HG03064 (cell line): Measurements from ENCODE around the gene TP53BP1.
"Not testable (repeated sequence)": the region's sequence is repeated elsewhere in the genome, so short reads cannot be mapped to it uniquely, and the experiment has no call there.

Experiments used
- ATAC-seq: cut with Tn5 transposase; IDR thresholded peaks from one replicate; pipeline ENCODE4 v1.9.1; 2021; ENCODE audit warnings: low read depth; ENCODE audit not compliant: unreplicated experiment

Gene TP53BP1

GRCh38 chr15:43492673-43493601 lies at the start of gene TP53BP1:
TP53BP1 (minus strand) TSS chr15:43493156; CDS start chr15:43493043, 113 bp downstream.
- peak; percentile 89 for ATAC-seq

DNA sequence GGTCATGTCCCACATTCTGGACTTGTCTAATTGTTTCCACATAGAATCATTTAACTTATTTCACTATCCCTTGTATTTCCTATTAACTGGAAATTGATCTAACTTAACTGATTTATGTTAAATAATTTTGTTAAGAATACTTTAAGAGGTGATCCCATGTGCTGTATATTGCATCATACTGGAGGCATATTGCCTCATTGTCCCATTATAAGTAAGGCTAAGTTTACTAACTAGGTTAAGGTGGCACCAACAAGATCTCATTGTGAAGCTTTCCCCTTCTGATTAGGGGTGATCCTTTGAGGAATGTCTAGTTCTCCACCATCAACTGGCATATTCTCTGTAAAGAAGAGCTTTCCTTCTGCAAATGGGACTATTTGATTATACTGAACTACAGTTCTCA lies 48.8 kb upstream of the TP53BP1 start:
- ATAC-seq, result no peak

- ATAC-seq, result no peak
Observed at GRCh38 chr15:43538091-43538490, 45.1 kb upstream of the TP53BP1 start.

DNA sequence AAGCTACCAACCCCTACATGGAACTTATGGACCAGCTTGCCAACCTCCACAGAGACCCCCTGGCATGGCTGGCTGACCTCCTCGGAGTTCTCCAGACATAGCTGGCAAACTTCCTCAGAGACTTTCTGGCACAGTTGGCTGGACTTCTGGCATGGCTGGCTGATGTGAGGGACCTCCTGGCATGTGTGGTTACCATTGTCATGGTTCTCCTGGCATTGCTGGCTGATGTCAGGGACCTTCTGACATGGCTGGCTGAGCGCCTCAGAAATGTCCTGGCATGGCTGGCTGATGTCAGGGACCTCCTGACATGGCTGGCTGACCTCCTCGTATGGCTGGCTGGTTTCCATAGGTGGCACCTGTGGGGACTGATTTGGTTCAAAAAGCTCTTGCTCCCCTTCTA lies 41.9 kb upstream of the TP53BP1 start:
- ATAC-seq, result no peak

- not testable (repeated sequence) for ATAC-seq
Observed at GRCh38 chr15:43532826-43533225, 39.9 kb upstream of the TP53BP1 start.

DNA sequence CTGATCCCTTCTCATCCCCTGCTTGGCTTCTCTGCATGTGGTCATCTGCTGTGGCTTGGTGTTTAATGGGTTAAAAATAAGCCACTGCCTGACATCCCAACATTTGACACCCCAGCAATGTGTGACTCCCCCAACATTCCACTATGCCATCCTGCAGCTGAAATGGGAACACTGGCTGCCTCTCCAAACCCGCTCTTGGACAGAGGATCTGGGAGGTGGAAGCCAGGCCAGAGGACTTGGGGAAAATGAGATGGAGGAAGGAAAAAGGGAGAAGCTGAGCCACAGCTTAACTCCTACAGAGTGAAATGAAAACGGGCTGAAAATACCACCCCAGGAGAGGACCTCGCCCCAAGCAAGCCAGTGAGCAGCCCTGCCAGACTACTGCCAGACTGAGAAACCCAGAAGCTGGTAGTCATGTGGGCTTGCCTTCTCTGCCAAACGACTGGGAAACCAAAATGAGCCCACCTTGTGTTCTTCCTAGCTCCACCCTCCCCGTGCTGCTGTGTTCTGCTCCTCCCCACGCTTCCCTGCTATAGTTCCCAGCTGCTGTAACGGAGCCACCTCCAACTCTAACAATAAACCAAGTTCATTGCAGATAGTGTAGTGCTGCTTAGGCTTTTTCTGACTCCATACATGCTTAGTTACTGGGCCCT lies 38.2 kb upstream of the TP53BP1 start:
- no peak for ATAC-seq

DNA sequence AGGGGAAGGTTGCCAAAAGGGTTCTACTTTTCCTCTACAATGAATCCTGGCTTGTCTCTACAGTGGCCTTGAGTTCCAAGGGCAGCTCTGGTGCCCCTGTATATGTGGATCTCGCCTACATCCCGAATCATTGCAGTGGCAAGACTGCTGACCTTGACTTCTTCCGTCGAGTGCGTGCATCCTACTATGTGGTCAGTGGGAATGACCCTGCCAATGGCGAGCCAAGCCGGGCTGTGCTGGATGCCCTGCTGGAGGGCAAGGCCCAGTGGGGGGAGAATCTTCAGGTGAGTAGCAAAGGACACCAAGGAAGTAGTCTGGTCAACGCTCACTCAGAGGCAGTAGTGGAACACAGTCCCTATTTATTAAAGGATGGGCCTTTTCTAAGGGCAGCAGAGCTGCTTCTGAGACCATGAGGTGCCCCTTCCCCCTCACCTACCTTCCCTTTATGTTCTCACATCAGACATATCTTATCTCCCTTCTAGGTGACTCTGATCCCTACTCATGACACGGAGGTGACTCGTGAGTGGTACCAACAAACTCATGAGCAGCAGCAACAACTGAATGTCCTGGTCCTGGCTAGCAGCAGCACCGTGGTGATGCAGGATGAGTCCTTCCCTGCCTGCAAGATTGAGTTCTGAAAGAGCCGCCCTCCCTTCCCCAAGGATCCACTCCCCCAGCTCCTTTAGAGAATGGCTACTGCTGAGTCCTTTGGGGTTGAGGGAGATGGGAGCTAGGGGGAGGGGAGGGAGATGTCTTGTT lies 36.8 kb upstream of the TP53BP1 start:
- ATAC-seq, result no peak

DNA sequence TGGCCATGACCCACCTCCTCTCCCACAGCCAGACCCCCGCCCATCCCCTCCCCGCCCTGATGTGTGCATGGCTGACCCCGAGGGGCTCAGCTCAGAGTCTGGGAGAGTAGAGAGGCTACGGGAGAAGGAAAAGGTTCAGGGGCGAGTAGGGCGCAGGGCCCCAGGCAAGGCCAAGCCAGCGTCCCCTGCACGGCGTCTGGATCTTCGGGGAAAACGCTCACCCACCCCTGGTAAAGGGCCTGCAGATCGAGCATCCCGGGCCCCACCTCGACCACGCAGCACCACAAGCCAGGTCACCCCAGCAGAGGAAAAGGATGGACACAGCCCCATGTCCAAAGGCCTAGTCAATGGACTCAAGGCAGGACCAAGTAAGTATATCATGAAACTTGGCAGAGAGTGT lies 36.2 kb upstream of the TP53BP1 start:
- ATAC-seq, result no peak

GRCh38 chr15:43528542-43529007 lies 35.6 kb upstream of the TP53BP1 start:
- ATAC-seq, result no peak

DNA sequence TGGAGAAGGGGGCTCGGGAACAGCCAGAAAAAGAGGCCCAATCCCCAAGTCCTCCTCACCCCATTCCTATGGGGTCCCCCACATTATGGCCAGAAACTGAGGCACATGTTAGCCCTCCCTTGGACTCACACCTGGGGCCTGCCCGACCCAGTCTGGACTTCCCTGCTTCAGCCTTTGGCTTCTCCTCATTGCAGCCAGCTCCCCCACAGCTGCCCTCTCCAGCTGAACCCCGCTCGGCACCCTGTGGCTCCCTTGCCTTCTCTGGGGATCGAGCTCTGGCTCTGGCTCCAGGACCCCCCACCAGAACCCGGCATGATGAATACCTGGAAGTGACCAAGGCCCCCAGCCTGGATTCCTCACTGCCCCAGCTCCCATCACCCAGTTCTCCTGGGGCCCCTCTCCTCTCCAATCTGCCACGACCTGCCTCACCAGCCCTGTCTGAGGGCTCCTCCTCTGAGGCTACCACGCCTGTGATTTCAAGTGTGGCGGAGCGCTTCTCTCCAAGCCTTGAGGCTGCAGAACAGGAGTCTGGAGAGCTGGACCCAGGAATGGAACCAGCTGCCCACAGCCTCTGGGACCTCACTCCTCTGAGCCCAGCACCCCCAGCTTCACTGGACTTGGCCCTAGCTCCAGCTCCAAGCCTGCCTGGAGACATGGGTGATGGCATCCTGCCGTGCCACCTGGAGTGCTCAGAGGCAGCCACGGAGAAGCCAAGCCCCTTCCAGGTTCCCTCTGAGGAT lies 35.0 kb upstream of the TP53BP1 start:
- ATAC-seq, result no peak

DNA sequence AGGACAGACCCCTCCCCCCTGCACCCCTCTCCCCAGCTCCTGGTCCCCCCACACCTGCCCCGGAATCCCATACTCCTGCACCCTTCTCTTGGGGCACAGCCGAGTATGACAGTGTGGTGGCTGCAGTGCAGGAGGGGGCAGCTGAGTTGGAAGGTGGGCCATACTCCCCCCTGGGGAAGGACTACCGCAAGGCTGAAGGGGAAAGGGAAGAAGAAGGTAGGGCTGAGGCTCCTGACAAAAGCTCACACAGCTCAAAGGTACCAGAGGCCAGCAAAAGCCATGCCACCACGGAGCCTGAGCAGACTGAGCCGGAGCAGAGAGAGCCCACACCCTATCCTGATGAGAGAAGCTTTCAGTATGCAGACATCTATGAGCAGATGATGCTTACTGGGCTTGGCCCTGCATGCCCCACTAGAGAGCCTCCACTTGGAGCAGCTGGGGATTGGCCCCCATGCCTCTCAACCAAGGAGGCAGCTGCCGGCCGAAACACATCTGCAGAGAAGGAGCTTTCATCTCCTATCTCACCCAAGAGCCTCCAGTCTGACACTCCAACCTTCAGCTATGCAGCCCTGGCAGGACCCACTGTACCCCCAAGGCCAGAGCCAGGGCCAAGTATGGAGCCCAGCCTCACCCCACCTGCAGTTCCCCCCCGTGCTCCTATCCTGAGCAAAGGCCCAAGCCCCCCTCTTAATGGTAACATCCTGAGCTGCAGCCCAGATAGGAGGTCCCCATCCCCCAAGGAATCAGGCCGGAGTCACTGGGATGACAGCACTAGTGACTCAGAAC lies 34.3 kb upstream of the TP53BP1 start:
- ATAC-seq, result no peak

DNA sequence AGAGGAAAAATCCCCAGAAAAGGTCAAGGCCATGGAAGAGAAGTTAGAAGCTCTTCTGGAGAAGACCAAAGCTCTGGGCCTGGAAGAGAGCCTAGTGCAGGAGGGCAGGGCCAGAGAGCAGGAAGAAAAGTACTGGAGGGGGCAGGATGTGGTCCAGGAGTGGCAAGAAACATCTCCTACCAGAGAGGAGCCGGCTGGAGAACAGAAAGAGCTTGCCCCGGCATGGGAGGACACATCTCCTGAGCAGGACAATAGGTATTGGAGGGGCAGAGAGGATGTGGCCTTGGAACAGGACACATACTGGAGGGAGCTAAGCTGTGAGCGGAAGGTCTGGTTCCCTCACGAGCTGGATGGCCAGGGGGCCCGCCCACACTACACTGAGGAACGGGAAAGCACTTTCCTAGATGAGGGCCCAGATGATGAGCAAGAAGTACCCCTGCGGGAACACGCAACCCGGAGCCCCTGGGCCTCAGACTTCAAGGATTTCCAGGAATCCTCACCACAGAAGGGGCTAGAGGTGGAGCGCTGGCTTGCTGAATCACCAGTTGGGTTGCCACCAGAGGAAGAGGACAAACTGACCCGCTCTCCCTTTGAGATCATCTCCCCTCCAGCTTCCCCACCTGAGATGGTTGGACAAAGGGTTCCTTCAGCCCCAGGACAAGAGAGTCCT lies 33.4 kb upstream of the TP53BP1 start:
- ATAC-seq, result no peak

GRCh38 chr15:43525131-43525530 lies 32.2 kb upstream of the TP53BP1 start:
- no peak for ATAC-seq

DNA sequence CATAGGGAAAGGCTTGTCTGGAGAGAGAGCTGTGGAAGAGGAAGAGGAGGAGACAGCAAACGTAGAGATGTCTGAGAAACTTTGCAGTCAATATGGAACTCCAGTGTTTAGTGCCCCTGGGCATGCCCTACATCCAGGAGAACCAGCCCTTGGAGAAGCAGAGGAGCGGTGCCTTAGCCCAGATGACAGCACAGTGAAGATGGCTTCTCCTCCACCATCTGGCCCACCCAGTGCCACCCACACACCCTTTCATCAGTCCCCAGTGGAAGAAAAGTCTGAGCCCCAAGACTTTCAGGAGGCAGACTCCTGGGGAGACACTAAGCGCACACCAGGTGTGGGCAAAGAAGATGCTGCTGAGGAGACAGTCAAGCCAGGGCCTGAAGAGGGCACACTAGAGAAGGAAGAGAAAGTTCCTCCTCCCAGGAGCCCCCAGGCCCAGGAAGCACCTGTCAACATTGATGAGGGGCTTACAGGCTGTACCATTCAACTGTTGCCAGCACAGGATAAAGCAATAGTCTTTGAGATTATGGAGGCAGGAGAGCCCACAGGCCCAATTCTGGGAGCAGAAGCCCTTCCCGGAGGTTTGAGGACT lies 31.4 kb upstream of the TP53BP1 start:
- ATAC-seq, result no peak

DNA sequence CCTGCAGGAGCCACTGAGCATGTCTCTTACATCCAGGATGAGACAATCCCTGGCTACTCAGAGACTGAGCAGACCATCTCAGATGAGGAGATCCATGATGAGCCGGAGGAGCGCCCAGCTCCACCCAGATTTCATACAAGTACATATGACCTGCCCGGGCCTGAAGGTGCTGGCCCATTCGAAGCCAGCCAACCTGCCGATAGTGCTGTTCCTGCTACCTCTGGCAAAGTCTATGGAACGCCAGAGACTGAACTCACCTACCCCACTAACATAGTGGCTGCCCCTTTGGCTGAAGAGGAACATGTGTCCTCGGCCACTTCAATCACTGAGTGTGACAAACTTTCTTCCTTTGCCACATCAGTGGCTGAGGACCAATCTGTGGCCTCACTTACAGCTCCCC lies 30.7 kb upstream of the TP53BP1 start:
- ATAC-seq, result no peak

DNA sequence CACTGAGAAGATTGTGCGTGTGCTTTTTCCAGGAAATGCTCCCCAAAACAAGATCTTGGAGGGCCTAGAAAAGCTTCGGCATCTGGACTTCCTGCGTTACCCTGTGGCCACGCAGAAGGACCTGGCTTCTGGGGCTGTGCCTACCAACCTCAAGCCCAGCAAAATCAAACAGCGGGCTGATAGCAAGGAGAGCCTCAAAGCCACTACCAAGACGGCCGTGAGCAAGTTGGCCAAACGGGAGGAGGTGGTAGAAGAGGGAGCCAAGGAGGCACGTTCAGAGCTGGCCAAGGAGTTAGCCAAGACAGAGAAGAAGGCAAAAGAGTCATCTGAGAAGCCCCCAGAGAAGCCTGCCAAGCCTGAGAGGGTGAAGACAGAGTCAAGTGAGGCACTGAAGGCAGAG lies 29.3 kb upstream of the TP53BP1 start:
- no peak for ATAC-seq

DNA sequence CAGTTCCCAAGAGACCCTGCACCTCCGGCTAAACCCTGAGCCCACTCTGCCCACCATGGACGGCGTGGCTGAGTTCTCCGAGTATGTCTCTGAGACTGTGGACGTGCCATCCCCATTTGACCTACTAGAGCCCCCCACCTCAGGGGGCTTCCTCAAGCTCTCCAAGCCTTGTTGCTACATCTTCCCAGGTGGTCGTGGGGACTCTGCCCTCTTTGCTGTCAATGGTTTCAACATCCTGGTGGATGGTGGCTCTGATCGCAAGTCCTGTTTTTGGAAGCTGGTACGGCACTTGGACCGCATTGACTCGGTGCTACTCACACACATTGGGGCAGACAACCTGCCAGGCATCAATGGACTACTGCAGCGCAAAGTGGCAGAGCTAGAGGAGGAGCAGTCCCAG lies 28.5 kb upstream of the TP53BP1 start:
- ATAC-seq, result no peak

- no peak for ATAC-seq
Observed at GRCh38 chr15:43520138-43520537, 27.2 kb upstream of the TP53BP1 start.

DNA sequence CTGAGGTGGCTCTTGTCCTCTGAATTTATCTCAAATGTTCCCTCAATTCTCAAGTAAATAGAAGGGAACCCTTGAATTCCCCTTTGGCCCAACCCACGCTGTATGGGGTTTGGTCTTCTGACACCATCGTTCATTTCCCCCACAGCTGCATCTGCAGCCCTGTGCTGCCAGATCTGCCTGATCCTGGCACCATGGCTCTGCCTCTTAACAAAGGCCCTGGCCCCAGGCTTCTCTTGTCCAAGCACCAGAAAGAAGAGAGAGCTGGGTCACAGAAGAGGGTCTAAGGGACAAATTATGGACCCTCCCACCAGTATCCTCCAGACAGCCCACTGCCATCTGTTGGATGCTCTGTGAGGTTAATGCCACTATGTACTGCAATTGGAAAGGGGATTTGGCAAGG lies 26.2 kb upstream of the TP53BP1 start:
- ATAC-seq, result no peak
